HuH-7.5 (cell line): ENCODE data around the gene CACNA2D4.

Experiments used
- DNase-seq: peaks from one replicate; pipeline ENCODE4 v3.0.0; 2011; ENCODE audit warnings: low spot score

Gene CACNA2D4

DNA sequence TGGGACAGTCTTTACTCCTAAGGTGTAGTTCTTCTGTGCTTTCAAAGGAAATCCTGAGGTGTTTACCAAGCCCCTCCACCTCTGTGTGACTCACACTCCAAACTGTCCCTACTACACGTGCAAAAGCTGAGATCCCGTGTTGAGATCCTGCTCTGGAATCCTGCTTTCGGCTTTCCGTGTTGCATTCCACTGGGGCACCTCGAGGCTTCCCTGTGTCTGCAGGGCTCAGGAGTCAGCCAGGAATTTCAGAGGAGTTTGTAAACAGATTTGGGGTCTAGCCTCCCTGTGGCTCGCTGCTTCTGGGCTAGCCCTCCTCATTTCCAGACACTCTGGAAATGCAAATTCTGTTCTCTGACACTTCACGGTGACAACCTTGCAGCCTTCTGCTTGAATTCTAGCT is 48.4 kb downstream of the CACNA2D4 start:
- DNase-seq, result no peak

- DNase-seq, result no peak
Observed at GRCh38 chr12:1869145-1869544, 49.3 kb downstream of the CACNA2D4 start.

GRCh38 chr12:1865284-1865866 is 53.1 kb downstream of the CACNA2D4 start:
- no peak for DNase-seq

DNA sequence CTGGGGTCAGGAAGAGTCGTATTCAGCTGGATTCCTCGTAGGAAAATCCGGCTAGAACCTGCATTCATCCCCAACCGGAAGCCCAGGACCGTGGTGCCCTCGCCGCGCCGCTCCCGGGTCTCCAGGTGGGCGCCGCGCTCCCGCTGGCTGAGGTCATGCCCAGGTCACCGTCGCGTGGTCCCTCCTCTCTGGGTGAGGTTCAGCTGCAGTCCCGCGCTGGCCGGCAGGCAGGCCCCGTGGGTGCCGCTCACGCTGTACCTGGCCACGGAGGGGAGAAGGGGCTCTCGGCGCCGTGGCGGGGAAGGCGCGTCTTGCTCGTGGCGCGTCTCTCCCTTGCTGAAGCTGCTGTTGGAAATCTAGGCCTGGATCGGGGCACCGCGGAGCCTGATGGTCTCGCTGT is 53.6 kb downstream of the CACNA2D4 start:
- no peak for DNase-seq

DNA sequence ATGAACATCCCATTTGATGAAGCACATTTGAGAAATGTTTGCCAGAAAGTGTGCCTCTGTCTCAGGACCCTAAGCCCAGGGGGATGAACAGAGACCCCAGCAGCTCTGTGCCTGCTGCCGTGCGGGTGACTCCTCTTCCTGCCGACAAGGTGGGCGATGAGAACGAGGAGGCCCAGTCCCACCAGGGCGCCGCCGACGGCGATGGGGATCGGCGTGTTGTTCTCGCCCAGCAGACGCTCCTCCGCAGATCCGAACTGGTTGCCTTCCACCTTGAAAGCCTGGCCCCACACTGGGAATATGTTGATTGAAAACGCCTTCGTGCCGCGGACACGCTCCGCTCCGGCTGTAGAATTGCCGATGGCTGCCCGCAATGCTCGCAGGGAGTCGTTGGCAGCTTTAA is 54.0 kb downstream of the CACNA2D4 start:
- DNase-seq, result no peak

DNA sequence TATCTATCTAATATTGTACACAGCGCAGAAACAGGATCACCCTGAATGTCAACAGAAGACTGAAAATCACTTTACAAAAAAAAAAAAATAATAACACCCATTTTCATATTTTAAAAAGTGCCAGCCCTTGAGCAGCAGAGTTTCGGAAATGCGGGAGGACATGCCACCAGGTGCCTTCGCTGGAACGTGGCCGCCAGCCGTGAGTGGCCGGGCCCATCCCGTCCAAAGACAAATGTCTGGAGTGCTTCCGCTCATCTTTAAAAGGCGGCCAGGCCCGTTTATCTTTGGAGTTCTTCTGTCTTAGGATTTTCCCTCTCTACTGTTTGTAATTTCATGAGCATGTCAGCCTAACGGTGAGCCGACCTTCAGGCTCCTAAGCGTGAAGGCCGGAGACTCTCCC is 54.6 kb downstream of the CACNA2D4 start:
- no peak for DNase-seq

- DNase-seq, result no peak
Observed at GRCh38 chr12:1862973-1863372, 55.5 kb downstream of the CACNA2D4 start.

DNA sequence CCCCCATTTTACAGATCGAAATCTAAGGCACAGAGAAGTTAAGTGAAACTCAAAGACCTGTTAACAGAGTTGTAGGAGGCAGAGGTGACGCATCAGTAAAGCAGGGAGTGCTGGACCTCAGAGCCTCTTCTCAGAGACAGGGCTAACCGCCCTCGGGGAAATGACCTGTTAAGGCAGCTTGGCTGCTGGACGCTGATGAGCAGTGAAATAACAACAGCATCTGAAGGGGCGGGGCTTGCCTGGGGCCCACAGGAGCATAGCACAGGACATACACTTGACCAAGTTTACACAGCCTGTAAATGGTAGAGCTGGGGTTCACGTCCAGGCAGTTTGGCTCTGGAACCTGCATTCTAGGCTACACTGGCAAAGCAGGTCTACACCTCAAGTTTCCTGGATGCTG is 58.8 kb downstream of the CACNA2D4 start:
- no peak for DNase-seq

- no peak for DNase-seq
Observed at GRCh38 chr12:1858456-1858855, 60.0 kb downstream of the CACNA2D4 start.

DNA sequence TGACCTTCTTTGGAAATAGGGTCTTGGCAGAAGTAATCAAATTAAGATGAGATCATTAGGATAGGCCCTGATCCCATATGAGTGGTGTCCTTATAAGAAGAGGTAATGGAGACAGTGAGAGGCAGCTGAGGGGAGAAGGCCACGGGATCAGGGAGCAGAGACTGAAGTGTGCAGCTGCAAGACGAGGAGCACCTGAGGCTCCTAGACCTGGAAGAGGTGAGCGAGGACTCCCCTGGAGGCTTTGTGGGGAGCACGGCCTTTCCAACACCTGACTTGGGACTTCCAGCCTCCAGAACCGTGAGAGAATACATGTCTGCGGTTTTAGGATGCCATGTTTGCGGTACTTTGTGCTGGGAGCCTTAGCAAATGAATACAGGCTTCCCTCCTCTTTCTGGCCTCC is 60.6 kb downstream of the CACNA2D4 start:
- no peak for DNase-seq

DNA sequence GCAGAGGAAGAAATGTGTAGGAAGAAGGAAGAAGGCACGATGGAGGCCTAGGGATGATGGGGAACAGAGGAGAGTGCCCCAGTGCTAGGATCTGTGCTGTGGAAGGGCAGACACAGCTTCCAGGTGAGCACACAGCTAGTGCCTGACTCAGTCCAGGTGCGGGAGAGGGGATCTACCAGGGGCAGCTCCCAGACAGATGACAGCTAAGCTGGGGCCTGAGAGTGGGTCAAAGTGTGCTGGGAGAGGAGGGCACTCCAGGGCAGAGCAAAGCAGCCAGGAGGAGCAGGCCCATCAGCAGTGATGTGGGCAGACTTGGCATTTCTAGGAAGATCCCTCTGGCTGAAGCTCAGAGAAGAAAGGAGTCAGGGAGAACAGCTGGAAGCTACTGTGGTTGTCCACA is 61.4 kb downstream of the CACNA2D4 start:
- no peak for DNase-seq

DNA sequence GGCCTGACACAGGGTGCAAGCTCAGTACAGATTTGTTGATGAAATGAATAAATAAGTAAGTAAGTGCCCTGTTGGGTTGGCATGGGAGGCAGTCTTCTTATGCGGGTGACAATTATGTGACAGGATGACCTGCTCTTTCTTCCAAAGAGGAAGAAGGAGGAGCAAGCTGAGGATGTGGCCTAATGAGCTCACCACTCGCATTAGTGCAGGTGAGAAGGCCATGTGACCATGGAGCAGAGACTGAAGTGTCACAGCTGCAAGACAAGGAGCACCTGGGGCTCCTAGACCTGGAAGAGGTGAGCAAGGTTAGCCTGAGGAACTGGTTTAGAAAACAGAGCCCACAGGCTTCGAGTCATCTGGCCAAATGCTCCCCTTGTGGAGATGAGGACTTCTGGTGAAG is 63.2 kb downstream of the CACNA2D4 start:
- no peak for DNase-seq

GRCh38 chr12:1853716-1854115 is 64.7 kb downstream of the CACNA2D4 start:
- no peak for DNase-seq

- DNase-seq, result no peak
Observed at GRCh38 chr12:1852076-1852475, 66.4 kb downstream of the CACNA2D4 start.

GRCh38 chr12:1851151-1851701 is 67.2 kb downstream of the CACNA2D4 start:
- no peak for DNase-seq

DNA sequence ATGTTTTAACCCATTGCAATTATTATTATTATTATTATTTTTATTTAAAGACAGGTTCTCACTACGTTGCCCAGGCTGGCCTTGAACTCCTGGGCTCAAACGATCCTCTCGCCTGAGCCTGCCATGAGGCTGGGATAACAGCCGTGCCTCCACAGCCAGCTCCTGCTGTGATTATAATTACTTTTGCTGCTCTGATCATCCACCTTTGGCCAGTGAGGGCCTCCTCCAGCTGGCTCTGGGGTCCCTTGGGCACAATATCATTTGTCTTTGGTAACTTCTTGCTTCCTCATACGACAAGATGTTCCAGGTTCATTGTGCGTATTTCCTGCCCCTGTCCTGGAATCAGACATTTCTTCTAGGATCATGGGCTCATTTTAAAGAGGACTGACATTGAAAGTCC is 69.7 kb downstream of the CACNA2D4 start:
- no peak for DNase-seq

DNA sequence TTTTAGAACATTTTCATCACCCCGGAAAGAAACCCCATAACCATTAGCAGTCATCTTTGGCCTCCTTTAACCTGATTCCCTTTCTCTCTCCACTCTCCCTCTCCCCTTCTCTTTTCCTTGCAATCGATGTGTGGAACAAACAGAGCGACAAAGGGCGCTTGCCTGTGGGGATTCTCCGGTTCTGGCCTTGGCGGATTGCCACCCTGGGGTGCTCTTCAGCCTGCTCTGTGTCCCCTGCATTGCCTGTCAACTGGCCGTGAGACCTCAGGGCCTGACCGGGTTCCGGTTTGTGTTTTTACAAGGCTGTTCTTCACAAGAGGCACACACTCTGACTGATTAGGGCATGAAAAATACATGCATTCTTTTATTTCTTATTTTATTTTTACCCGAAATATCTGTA is 70.3 kb downstream of the CACNA2D4 start:
- no peak for DNase-seq

DNA sequence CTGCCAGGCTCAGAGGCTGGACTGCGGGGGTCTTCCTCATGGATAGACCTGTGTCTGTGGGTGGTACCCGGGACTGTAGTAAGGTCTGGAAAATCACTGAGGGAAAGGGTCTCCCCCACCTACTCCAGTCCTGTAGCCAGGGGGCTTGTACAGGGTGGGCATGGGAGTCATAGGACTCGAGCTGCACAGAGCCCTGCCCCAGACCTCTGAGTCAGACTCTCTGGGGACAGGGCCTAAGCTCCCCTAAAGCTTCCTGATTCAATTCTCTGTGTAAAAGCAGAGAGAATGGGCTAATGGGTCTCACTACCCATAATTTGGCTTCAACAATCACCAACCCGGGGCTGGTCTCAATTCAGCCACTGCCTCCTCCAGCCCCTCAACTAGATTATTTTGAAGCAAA is 71.0 kb downstream of the CACNA2D4 start:
- DNase-seq, result no peak

- no peak for DNase-seq
Observed at GRCh38 chr12:1846421-1847405, 71.7 kb downstream of the CACNA2D4 start.

DNA sequence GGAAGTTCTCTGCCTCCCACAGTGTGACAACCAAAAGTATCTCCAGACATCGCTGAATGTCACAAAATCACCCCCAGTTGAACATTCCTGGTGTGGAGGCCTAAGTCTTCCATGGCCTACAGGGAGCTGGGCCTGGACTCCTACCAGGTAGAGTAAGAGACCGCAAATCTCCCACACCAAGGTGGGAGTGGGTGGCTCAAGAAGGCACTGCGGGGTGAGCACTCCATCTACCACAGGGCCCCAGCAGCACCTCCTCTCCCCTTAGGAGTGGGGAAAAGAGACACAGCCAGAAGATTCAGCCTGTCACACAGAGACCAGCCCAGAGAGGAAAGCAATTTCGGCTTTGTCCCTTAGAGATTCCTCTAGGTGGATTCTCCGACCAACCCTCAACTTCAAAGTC is 72.6 kb downstream of the CACNA2D4 start:
- DNase-seq, result no peak

DNA sequence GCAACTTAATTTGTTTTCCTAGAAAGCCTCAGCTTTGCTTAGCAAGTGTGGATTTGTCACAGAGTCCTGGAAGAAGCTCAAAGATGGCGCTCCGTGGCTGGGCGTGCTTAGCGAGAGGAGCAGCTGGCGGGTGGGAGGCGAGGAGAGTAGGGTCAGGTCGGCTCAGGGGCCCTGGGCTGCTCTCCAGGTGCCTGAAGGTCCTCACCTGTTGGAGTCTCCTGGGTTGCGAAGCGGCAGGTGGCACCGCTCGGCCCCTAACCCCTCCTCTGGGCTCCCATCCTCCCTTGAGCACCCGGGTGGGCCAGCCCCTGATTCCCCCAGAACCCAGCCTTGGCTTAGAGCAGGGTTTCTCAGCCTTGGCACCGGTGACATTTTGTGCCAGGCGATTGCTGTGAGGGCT is 73.0 kb downstream of the CACNA2D4 start:
- DNase-seq, result no peak

GRCh38 chr12:1844661-1845409 is 73.6 kb downstream of the CACNA2D4 start:
- no peak for DNase-seq

- no peak for DNase-seq
Observed at GRCh38 chr12:1844223-1844622, 74.2 kb downstream of the CACNA2D4 start.
